Activated CD8-positive, alpha-beta T cell treated with anti-CD3 and anti-CD28 coated beads for 36 hours (primary cell): ENCODE data around the gene ARHGEF1. TPM values are rescaled to one million over a fixed set of nuclear protein-coding genes. Genes with fewer than 3 reads are reported as not detected.

Experiments used
- ATAC-seq: fragments of 200-7000 bp; cut with Tn5 transposase; one replicate; pipeline ENCODE4 v1.10.0; 2021; ENCODE audit warnings: mild to moderate bottlenecking, moderate library complexity
- CTCF ChIA-PET: fragments of 350-600 bp; sonication (Branson Sonifier 250); formaldehyde crosslinking; loops from one replicate; lab custom pipeline; 2021; ENCODE audit warnings: antibody characterized with exemption; lab: Charles Lee
- POLR2A ChIA-PET: fragments of 350-600 bp; sonication (Branson Sonifier 250); formaldehyde crosslinking; loops from one replicate; lab custom pipeline; 2021; ENCODE audit warnings: antibody characterized with exemption; lab: Charles Lee
- DNase-seq: peaks from one replicate; pipeline ENCODE4 v3.0.0-alpha.2; 2020
- H3K27ac Mint-ChIP-seq: one replicate; pipeline ENCODE4 v1.8.0; 2021; ENCODE audit warnings: mild to moderate bottlenecking, mixed read lengths
- H3K27me3 Mint-ChIP-seq: one replicate; pipeline ENCODE4 v1.8.0; 2021; ENCODE audit warnings: mixed read lengths
- H3K36me3 Mint-ChIP-seq: one replicate; pipeline ENCODE4 v1.8.0; 2021; ENCODE audit warnings: low read depth, mixed read lengths
- H3K4me1 Mint-ChIP-seq: one replicate; pipeline ENCODE4 v1.8.0; 2021; ENCODE audit warnings: low read depth, mixed read lengths
- H3K4me3 Mint-ChIP-seq: one replicate; pipeline ENCODE4 v1.8.0; 2021; ENCODE audit warnings: mild to moderate bottlenecking, moderate library complexity, mixed read lengths
- H3K9me3 Mint-ChIP-seq: one replicate; pipeline ENCODE4 v1.8.0; 2021; ENCODE audit warnings: mixed read lengths
- CTCF ChIP-seq: fragments of 200-600 bp; IDR thresholded peaks from one replicate; pipeline ENCODE4 v1.8.0; 2022; ENCODE audit warnings: antibody characterized with exemption, mild to moderate bottlenecking
- intact Hi-C: fragments of 100-400 bp; cut with micrococcal nuclease; formaldehyde crosslinking; loops from one replicate; pipeline ENCODE4 v1.10.0; 2022
- total RNA-seq, 2 experiments: library from RNA; stranded (reverse); gene quantifications; one replicate each; pipeline ENCODE4 v1.2.3, GENCODE V29; 2021

Gene ARHGEF1
- total RNA-seq, 2 experiments from 2014 or later: 307 to 308 TPM

GRCh38 chr19:41917676-41918075 is 34.7 kb downstream of the ARHGEF1 start:
- ATAC-seq (no peak), DNase-seq (no peak)
- ChIA-PET POLR2A (interaction anchor here (0.5 to 0.7 kb wide), 3 partner anchors 9 to 45 kb away, joined by 3 read pairs; no protein-coding TSS in a partner anchor), CTCF (no interaction called here)
- Mint-ChIP-seq H3K9me3 (no peaks in the 10 kb centered on the region), H3K27ac (no peak overlapping the region), H3K4me3 (no peak overlapping the region), H3K4me1 (peaks cover 20% of the 10 kb centered on the region), H3K27me3 (peaks cover 16% of the 10 kb centered on the region), H3K36me3 (no peaks in the 10 kb centered on the region)
- TF ChIP-seq CTCF: no peak
- intact Hi-C loops: no loop called here

GRCh38 chr19:41918095-41918494 is 35.1 kb downstream of the ARHGEF1 start:
- no peaks in the 10 kb centered on the region for H3K36me3 Mint-ChIP-seq
- POLR2A ChIA-PET: no interaction called here
- no peak overlapping the region for H3K27ac Mint-ChIP-seq
- peaks cover 22% of the 10 kb centered on the region for H3K4me1 Mint-ChIP-seq
- intact Hi-C loops: no loop called here
- ATAC-seq (no peak), DNase-seq (no peak)
- H3K4me3 Mint-ChIP-seq: no peak overlapping the region
- CTCF ChIA-PET: no interaction called here
- H3K27me3 Mint-ChIP-seq: peaks cover 16% of the 10 kb centered on the region
- H3K9me3 Mint-ChIP-seq: no peaks in the 10 kb centered on the region
- TF ChIP-seq CTCF: no peak

- Mint-ChIP-seq H3K27ac (no peak overlapping the region), H3K4me1 (peaks cover 22% of the 10 kb centered on the region), H3K4me3 (no peak overlapping the region), H3K9me3 (no peaks in the 10 kb centered on the region), H3K27me3 (peaks cover 12% of the 10 kb centered on the region), H3K36me3 (no peaks in the 10 kb centered on the region)
- no peak for TF ChIP-seq CTCF
- ATAC-seq (no peak), DNase-seq (no peak)
- POLR2A ChIA-PET: interaction anchor here (1.0 to 1.6 kb wide), 3 partner anchors 9 to 21 kb away, joined by 3 to 6 read pairs (median 3); no protein-coding TSS in a partner anchor
- intact Hi-C loops: no loop called here
- CTCF ChIA-PET: no interaction called here
Observed at GRCh38 chr19:41918653-41919244, 35.8 kb downstream of the ARHGEF1 start.

GRCh38 chr19:41919948-41920712 is 37.1 kb downstream of the ARHGEF1 start:
- CTCF ChIA-PET: interaction anchor here (1.0 kb wide), 1 partner anchor 31 kb away, joined by 4 read pairs; no protein-coding TSS in a partner anchor

More at GRCh38 chr19:41919948-41920712, 37.1 kb downstream of the ARHGEF1 start:
- POLR2A ChIA-PET: interaction anchor here (1.6 kb wide), 1 partner anchor 11 kb away, joined by 6 read pairs; no protein-coding TSS in a partner anchor
- Mint-ChIP-seq H3K4me3 (no peak overlapping the region), H3K36me3 (no peaks in the 10 kb centered on the region), H3K4me1 (peaks cover 21% of the 10 kb centered on the region), H3K9me3 (no peaks in the 10 kb centered on the region), H3K27me3 (peaks cover 7% of the 10 kb centered on the region), H3K27ac (no peak overlapping the region)
- no peak for TF ChIP-seq CTCF
- DNase-seq (no peak), ATAC-seq (peak; percentile 6)
- intact Hi-C loops: no loop called here
